Measurements from ENCODE around the gene RPS27L. TPM values are rescaled to one million over a fixed set of nuclear protein-coding genes. Genes with fewer than 3 reads are reported as not detected.
"Not testable (repeated sequence)": the region's sequence is repeated elsewhere in the genome, so short reads cannot be mapped to it uniquely, and the experiment has no call there.

The RPS27L gene
- total RNA-seq, 1 donor from 2014 or later, result 16.9 TPM

GRCh38 chr15:63107895-63108546 is 49.3 kb downstream of the RPS27L start:
- DNase-seq (ENCODE audit: low spot score in 2 of 2), result no peak

GRCh38 chr15:63105354-63105753 is 51.9 kb downstream of the RPS27L start:
- intact Hi-C loops (cut with DNase I); H3K36me3 ChIP-seq; H3K27ac ChIP-seq; H3K4me3 ChIP-seq; H3K27me3 ChIP-seq; H3K9me3 ChIP-seq; DNase-seq (ENCODE audit: low spot score in 2 of 2); H3K4me1 ChIP-seq: not testable (repeated sequence)

More at GRCh38 chr15:63107895-63108546, 49.3 kb downstream of the RPS27L start:
- no peak for TF ChIP-seq CTCF (IDR thresholded peaks at IDR 0.05)
- no peak overlapping the region for H3K4me3 ChIP-seq
- no peaks in the 10 kb centered on the region for H3K36me3 ChIP-seq
- H3K27ac ChIP-seq, result peak overlapping the region in 1 of 2 donors; percentile 57
- no peaks in the 10 kb centered on the region for H3K4me1 ChIP-seq
- H3K27me3 ChIP-seq, result no peaks in the 10 kb centered on the region
- no peaks in the 10 kb centered on the region for H3K9me3 ChIP-seq
- intact Hi-C loops (cut with DNase I), result no loop called here

GRCh38 chr15:63104727-63105126 is 52.5 kb downstream of the RPS27L start:
- H3K4me1 ChIP-seq, result no peaks in the 10 kb centered on the region
- H3K27ac ChIP-seq, result no peak overlapping the region
- H3K27me3 ChIP-seq, result no peaks in the 10 kb centered on the region
- intact Hi-C loops (cut with DNase I), result no loop called here
- H3K36me3 ChIP-seq, result no peaks in the 10 kb centered on the region
- TF ChIP-seq CTCF (IDR thresholded peaks at IDR 0.05), result no peak
- DNase-seq (ENCODE audit: low spot score in 2 of 2), result no peak
- H3K4me3 ChIP-seq, result no peak overlapping the region
- H3K9me3 ChIP-seq, result no peaks in the 10 kb centered on the region

- no peak for DNase-seq (ENCODE audit: low spot score in 2 of 2)
- Histone ChIP-seq H3K9me3 (no peaks in the 10 kb centered on the region), H3K27me3 (no peaks in the 10 kb centered on the region), H3K4me3 (no peak overlapping the region), H3K27ac (no peak overlapping the region), H3K4me1 (no peaks in the 10 kb centered on the region), H3K36me3 (no peaks in the 10 kb centered on the region)
- TF ChIP-seq CTCF (IDR thresholded peaks at IDR 0.05), result no peak
- intact Hi-C loops (cut with DNase I), result no loop called here
Measured at GRCh38 chr15:63103416-63103815, 53.9 kb downstream of the RPS27L start.

GRCh38 chr15:63099581-63099980 is 57.7 kb downstream of the RPS27L start:
- H3K27ac ChIP-seq; H3K9me3 ChIP-seq; H3K36me3 ChIP-seq; H3K27me3 ChIP-seq; intact Hi-C loops (cut with DNase I); H3K4me3 ChIP-seq; H3K4me1 ChIP-seq; DNase-seq (ENCODE audit: low spot score in 2 of 2): not testable (repeated sequence)

GRCh38 chr15:63098901-63099300 is 58.4 kb downstream of the RPS27L start:
- H3K27ac ChIP-seq; intact Hi-C loops (cut with DNase I); DNase-seq (ENCODE audit: low spot score in 2 of 2); H3K4me3 ChIP-seq; H3K36me3 ChIP-seq; H3K9me3 ChIP-seq; H3K27me3 ChIP-seq; H3K4me1 ChIP-seq: not testable (repeated sequence)

Other genes with a start within 250 kb of the RPS27L start
- 813 TPM for gene TPM1, start 114.7 kb downstream of the RPS27L start, total RNA-seq
- 4.6 TPM for gene LACTB, start 35.6 kb downstream of the RPS27L start, total RNA-seq
- gene RAB8B, start 32.1 kb upstream of the RPS27L start, total RNA-seq, result 25.1 TPM
- 17.0 TPM for gene APH1B, start 120.1 kb upstream of the RPS27L start, total RNA-seq
- gene CA12, start 224.4 kb upstream of the RPS27L start, total RNA-seq, result 10.7 TPM